GM12878 (cell line): ENCODE data around the gene CAPNS2. TPM values are rescaled to one million over a fixed set of nuclear protein-coding genes. Genes with fewer than 3 reads are reported as not detected.

Experiments used
- ATAC-seq: fragments of 200-7000 bp; cut with Tn5 transposase; 3 replicates; pipeline ENCODE4 v1.9.1; 2020; ENCODE audit warnings: mild to moderate bottlenecking, moderate library complexity
- BruUV-seq: library from RNA; stranded (reverse); fragments of 400-500 nt; replicated peaks from 2 replicates; lab custom pipeline; 2021; lab: Mats Ljungman, UMichigan
- CTCF ChIA-PET: fragments of 300-600 bp; sonication (Branson Sonifier 250); formaldehyde crosslinking; extraction: SDS; loops from one replicate; lab custom pipeline; 2021; ENCODE audit warnings: inconsistent platforms; lab: Yijun Ruan, JAX
- POLR2A ChIA-PET: fragments of 350-600 bp; formaldehyde crosslinking; extraction: SDS; loops from one replicate; lab custom pipeline; 2021; ENCODE audit warnings: inconsistent platforms; lab: Charles Lee
- RAD21 ChIA-PET: fragments of 300-600 bp; sonication (Branson Sonifier 250); formaldehyde crosslinking; loops from one replicate; lab custom pipeline; 2023; ENCODE audit warnings: antibody characterized with exemption; ENCODE audit not compliant: unreplicated experiment; lab: Charles Lee
- SMC1A ChIA-PET: fragments of 300-600 bp; sonication (Branson Sonifier 250); formaldehyde crosslinking; loops from one replicate; lab custom pipeline; 2023; ENCODE audit not compliant: unreplicated experiment, uncharacterized antibody; lab: Charles Lee
- DNase-seq: peaks from one replicate; pipeline ENCODE4 v3.0.0-alpha.2; 2011; ENCODE audit warnings: low read depth, low spot score
- FAIRE-seq: peaks from 3 replicates; lab custom pipeline; 2011; peaks lifted over from hg19 to GRCh38; lab: Jason Lieb, UNC
- H2AFZ ChIP-seq: 2 replicates; pipeline ENCODE4 v1.6.0; 2011; ENCODE audit warnings: low read depth, low read length, control low read depth; ENCODE audit not compliant: control insufficient read depth
- H3K27ac ChIP-seq: 2 replicates; pipeline ENCODE4 v1.5.1; 2011; ENCODE audit warnings: control low read depth; ENCODE audit not compliant: control insufficient read depth, insufficient read depth
- H3K27me3 ChIP-seq, 2 experiments: replicated peaks in 1 of 2; 2 replicates each; pipeline versions ENCODE4 v1.6.0 to v1.6.1; 2011; ENCODE audit warnings: low read length in 1 of 2; ENCODE audit not compliant: control insufficient read depth in 2 of 2, insufficient read depth in 2 of 2
- H3K36me3 ChIP-seq, 2 experiments: 2 replicates each; pipeline ENCODE4 v1.5.1; 2011; ENCODE audit warnings: low read length in 1 of 2; ENCODE audit not compliant: control insufficient read depth in 2 of 2, insufficient read depth in 2 of 2
- H3K4me1 ChIP-seq: 2 replicates; pipeline ENCODE4 v1.6.1; 2011; ENCODE audit warnings: mild to moderate bottlenecking, low read length, moderate library complexity, mixed read lengths; ENCODE audit not compliant: control insufficient read depth, insufficient read depth
- H3K4me2 ChIP-seq: 2 replicates; pipeline ENCODE4 v1.6.0; 2011; ENCODE audit warnings: control low read depth; ENCODE audit not compliant: control insufficient read depth, insufficient read depth
- H3K4me3 ChIP-seq: fragments of 200-600 bp; sonication (generic); 2 replicates; pipeline ENCODE4 v1.5.1; 2016
- H3K79me2 ChIP-seq: 2 replicates; pipeline ENCODE4 v1.6.0; 2011; ENCODE audit warnings: low read length; ENCODE audit not compliant: control insufficient read depth, insufficient read depth
- H3K9ac ChIP-seq: 2 replicates; pipeline ENCODE4 v1.8.0; 2011; ENCODE audit warnings: low read length, control low read depth, mixed read lengths; ENCODE audit not compliant: control insufficient read depth, insufficient read depth
- H3K9me3 ChIP-seq: replicated peaks from 3 replicates; pipeline ENCODE4 v1.5.1; 2011; ENCODE audit warnings: mild to moderate bottlenecking, low read length; ENCODE audit not compliant: control insufficient read depth, insufficient read depth
- H4K20me1 ChIP-seq: 2 replicates; pipeline ENCODE4 v1.6.0; 2011; ENCODE audit not compliant: control insufficient read depth, insufficient read depth
- BRCA1 ChIP-seq: IDR thresholded peaks from 2 replicates; pipeline ENCODE4 v1.6.1; 2011; ENCODE audit warnings: low read depth, low read length, improper control_type of control experiment
- CHD4 ChIP-seq: fragments of 200-600 bp; sonication (generic); IDR thresholded peaks from 2 replicates; pipeline ENCODE4 v1.6.1; 2016; ENCODE audit warnings: mild to moderate bottlenecking
- CTCF ChIP-seq, 3 experiments: IDR thresholded peaks in 2 of 3; conservative IDR thresholded peaks in 1 of 3; 2 replicates each; pipeline ENCODE4 v1.5.1; 2011; ENCODE audit warnings: low read depth in 3 of 3, low read length in 3 of 3, mild to moderate bottlenecking in 3 of 3, control low read depth in 2 of 3, moderate library complexity in 2 of 3, inconsistent platforms in 1 of 3, mixed read lengths in 1 of 3; ENCODE audit not compliant: control insufficient read depth in 2 of 3, insufficient read depth in 1 of 3; ENCODE audit errors: extremely low read depth in 1 of 3
- GATAD2B ChIP-seq: fragments of 450-650 bp; conservative IDR thresholded peaks from 2 replicates; pipeline ENCODE4 v1.6.1; 2017; ENCODE audit warnings: low read depth, mild to moderate bottlenecking, moderate library complexity
- IRF5 ChIP-seq: fragments of 450-650 bp; IDR thresholded peaks from 2 replicates; pipeline ENCODE4 v1.6.1; 2017; ENCODE audit warnings: borderline replicate concordance
- PRDM15 ChIP-seq: fragments of 450-650 bp; formaldehyde crosslinking; IDR thresholded peaks from 2 replicates; pipeline ENCODE4 v1.4.0; 2020; ENCODE audit warnings: mild to moderate bottlenecking, moderate library complexity
- SMAD5 ChIP-seq: IDR thresholded peaks from 2 replicates; pipeline ENCODE4 v1.6.1; 2016; ENCODE audit warnings: antibody characterized with exemption, low read depth
- TCF3 ChIP-seq: IDR thresholded peaks from 2 replicates; pipeline ENCODE4 v1.6.1; 2012; ENCODE audit warnings: low read depth, mild to moderate bottlenecking, low read length, borderline replicate concordance; ENCODE audit not compliant: insufficient read depth
- ZBTB11 ChIP-seq: fragments of 450-650 bp; formaldehyde crosslinking; IDR thresholded peaks from 2 replicates; pipeline ENCODE4 v1.5.0; 2022; ENCODE audit warnings: mild to moderate bottlenecking, missing genetic modification characterization
- WGBS: methylation state at CpG from one replicate; pipeline ENCODE4 v1.1.6; 2016; ENCODE audit warnings: low lambda C conversion rate; ENCODE audit not compliant: insufficient replicate concordance, insufficient coverage; ENCODE audit errors: missing lambda C conversion rate; 5-methylcytosine and 5-hydroxymethylcytosine counted together
- in situ Hi-C: fragments of 300-500 bp; cut with MboI; formaldehyde crosslinking; loops from 9 replicates; pipeline ENCODE4 v1.14.3; 2018; ENCODE audit warnings: mixed read lengths
- intact Hi-C: fragments of 100-400 bp; cut with micrococcal nuclease; formaldehyde crosslinking; loops from one replicate; pipeline ENCODE4 v1.14.2; 2022; ENCODE audit not compliant: unreplicated experiment
- polyA plus RNA-seq, 11 experiments: library from polyadenylated mRNA; depleted of rRNA in 4 of 11; unstranded in 6 of 11; stranded (reverse) in 5 of 11; fragments of >200 nt; fragmentation: Nextera tagmentation in 4 of 11; fragmentation: Illumina TruSeq in 1 of 11; extraction: Ambion mirVana in 4 of 11; extraction: Trizol in 1 of 11; gene quantifications; 1 replicate in 1 of 11; 2 replicates in 10 of 11; pipeline versions ENCODE4 v1.2.1 to v1.2.3, GENCODE V29; 2011 to 2016; ENCODE audit warnings: inconsistent platforms in 2 of 11, missing spikeins in 2 of 11, low read depth in 1 of 11
- total RNA-seq, 4 experiments: library from RNA; depleted of rRNA in 3 of 4; stranded (reverse); fragments of >200 nt in 3 of 4; fragmentation: Illumina TruSeq in 1 of 4; extraction: Trizol in 1 of 4; gene quantifications; 2 replicates each; pipeline versions ENCODE4 v1.2.1 to v1.2.3, GENCODE V29; 2013 to 2021

Gene CAPNS2
- total and polyA plus RNA-seq, 10 of the 15 experiments (the other 5 are each of a cell fraction or from before 2014, with no cell fraction given): not detected

GRCh38 chr16:55605754-55606336 lies 39.4 kb downstream of the CAPNS2 start (continued):
- TF ChIP-seq ZBTB11 (CRISPR knock-in tag): no peak

GRCh38 chr16:55613613-55614335 lies 47.3 kb downstream of the CAPNS2 start:
- DNase-seq (no peak), FAIRE-seq (no peak), ATAC-seq (no peak)
- no peaks in the 10 kb centered on the region for H4K20me1 ChIP-seq
- no peaks in the 10 kb centered on the region for H3K36me3 ChIP-seq
- no peaks in the 10 kb centered on the region for H3K9me3 ChIP-seq
- ChIA-PET SMC1A (no interaction called here), POLR2A (no interaction called here), CTCF (no interaction called here), RAD21 (no interaction called here)
- H3K27ac ChIP-seq: no peak overlapping the region
- no peak overlapping the region for H3K9ac ChIP-seq
- no peak overlapping the region for H3K4me3 ChIP-seq
- no peak overlapping the region for H3K4me2 ChIP-seq
- 3% methylated on average over 6 of the region's 6 CpGs for WGBS
- no TSS peak for BruUV-seq
- H2AFZ ChIP-seq: no peak overlapping the region
- in situ Hi-C loops (no loop called here), intact Hi-C loops (no loop called here)
- no peaks in the 10 kb centered on the region for H3K79me2 ChIP-seq
- H3K27me3 ChIP-seq: no peaks in the 10 kb centered on the region
- no peaks in the 10 kb centered on the region for H3K4me1 ChIP-seq
- TF ChIP-seq SMAD5 (no peak), IRF5 (no peak), CHD4 (no peak), GATAD2B (no peak), BRCA1 (no peak), PRDM15 (CRISPR knock-in tag) (no peak), CTCF (IDR thresholded peaks at IDR 0.05 in 2 of 3, conservative IDR thresholded peaks at IDR 0.05 in 1 of 3; ENCODE audit: control insufficient read depth in 2 of 3, extremely low read depth in 1 of 3, insufficient read depth in 1 of 3, low read depth in 3 of 3, low read length in 3 of 3) (no peak), TCF3 (no peak)
